ENCODE measurements around the gene CLCNKA.
"Not testable (repeated sequence)": the region's sequence is repeated elsewhere in the genome, so short reads cannot be mapped to it uniquely, and the experiment has no call there.

CLCNKA gene

GRCh38 chr1:15998929-15999328, 22.9 kb upstream of the CLCNKA start:
- no peak for DNase-seq

DNA sequence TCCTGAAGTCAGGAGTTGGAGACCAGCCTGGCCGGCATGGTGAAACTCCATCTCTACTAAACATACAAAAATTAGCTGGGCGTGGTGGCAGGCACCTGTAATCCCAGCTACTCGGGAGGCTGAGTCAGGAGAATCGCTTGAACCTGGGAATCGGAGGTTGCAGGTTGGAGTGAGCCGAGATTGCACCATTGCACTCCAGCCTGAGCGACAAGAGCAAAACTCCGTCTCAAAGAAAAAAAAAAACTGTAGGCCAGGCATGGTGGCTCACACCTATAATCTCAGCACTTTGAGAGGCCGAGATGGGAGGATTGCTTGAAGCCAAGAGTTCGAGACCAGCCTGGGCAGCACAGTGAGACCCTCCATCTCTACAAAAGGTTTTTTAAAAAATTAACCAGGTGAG, 20.6 kb upstream of the CLCNKA start:
- DNase-seq: not testable (repeated sequence)

DNA sequence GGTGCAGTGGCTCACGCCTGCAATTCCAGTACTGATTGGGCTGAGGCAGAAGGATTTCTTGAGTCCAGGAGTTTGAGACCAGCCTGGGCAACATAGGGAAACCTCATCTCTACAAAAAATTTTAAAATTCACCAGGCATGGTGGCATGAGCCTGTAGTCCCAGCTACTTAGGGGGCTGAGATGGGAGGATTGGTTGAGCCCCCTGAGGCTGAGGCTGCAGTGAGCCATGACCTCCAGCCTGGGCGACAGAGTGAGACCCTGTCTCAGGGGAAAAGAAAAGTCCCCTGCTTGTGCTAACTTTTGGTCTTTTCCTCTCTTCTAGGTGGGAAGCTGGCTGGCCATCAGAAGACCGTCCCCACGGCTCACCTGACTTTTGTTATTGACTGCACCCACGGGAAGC, 16.2 kb upstream of the CLCNKA start:
- no peak for DNase-seq

- DNase-seq: no peak
These were observed 15.8 kb upstream of the CLCNKA start for GRCh38 chr1:16006010-16006409.

DNA sequence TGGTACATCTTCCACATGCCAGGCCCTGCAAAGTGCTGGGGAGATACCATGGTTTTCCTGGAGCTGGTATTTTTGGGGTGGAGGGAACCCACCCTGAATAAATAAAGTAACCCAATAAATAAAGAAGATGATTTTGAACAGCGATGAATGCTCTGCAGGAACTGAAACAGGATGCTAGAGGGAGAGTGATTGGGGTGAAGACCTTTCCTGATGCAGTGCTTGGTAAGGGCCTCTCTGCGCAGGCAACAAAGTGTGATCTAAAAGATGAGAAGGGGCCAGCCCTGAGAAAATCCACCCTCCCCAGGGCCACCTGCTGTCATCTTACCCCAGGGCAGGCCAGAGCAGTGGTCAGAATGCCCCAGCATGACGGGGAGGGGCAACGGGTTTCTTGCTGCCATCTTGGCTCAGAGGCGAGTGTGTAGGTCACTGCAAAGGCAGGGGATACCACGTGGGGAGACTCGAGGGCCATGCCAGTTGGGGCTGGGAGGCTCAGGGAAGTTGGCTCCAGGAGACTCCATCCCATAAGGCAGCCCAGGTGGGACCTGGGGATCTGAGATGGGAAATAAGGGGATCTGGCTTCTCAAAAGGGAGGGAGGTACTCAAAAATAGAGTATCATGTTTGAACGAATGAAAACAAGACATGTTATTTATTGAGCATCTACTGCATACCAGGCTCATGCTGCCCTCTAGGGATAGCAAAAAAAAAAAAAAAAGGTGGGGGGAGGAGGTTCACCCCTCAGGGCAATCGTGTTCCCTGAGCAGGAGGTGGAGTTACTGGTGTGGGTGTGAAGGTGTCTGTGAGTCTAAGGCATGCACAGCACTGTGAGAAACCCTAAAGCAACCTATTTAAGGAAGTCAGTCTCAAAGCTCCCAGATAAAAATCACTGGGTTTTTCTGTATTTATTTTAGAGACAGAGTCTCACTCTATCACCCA, 15.0 kb upstream of the CLCNKA start:
- no peak for DNase-seq

DNA sequence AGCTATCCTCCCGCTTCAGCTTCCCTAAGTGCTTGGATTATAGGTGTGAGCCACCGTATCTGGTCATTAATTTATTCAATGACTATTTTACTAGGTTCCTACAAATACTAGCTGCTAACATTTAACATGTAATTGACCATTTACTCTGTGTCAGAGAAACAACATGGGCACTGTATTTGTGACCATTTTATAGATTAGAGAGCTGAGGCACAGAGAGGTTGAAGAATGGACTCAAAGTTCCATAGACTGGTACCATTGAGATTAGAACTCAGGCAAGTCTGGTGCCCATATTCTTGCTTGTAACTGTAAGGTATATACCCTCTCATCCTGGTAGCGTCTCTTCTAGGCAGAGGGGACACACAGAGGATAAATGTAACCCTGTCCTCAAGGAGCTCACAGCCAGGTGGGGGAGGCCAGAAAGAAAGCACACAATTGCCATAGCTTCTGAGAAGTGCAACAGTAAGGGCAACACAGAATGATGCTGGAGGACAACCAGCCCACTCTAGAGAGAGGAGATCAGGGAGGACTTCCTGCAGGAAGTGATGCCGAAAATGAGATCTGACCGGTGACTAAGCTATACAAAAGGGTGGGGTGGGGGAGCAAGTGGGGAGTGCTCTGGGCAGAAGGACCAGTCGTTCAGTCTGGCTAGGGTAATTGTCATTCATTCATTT, 14.0 kb upstream of the CLCNKA start:
- no peak for DNase-seq

DNA sequence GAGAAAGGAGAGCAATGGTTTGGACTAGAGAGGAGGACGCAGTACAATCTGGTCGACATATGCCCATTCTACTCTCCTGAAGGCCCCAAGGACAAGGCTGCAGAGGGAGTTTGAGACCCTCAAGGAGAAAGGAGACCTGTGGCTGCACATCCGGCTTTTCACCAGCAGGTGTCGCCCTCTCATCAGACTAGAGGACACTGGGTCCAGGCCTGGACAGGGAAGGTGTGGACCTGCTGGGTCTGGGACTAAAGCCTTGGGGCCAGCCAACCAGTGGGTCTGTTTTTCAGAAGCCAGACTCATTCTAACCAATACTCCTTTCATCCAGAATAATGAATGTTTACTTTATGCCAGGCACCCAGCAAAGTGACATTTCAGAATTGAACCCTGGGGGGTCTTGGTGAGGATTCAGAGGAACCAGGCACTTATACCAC, 12.8 kb upstream of the CLCNKA start:
- peak; percentile 61 for DNase-seq

DNA sequence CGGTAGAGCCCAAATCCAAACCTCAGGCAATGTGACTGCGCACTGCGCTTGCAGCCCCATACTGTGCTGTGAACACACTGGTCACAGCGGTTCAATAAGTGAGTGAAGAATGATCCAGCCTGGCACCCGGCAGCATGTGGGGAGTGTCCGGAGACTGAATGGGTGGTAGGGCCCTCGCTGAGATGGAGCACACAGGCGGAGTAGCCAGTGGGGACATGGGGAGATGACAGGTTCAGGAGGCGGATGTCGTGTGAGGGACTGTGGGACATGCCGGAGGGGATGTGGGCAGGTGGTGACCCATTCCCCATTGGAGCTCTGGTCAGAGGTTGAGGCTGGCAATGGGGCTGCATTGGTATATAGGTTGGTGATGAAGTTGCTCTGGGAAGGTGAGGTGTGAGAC, 12.2 kb upstream of the CLCNKA start:
- DNase-seq: no peak

- no peak for DNase-seq
These were observed 11.0 kb upstream of the CLCNKA start for GRCh38 chr1:16010837-16011236.

DNA sequence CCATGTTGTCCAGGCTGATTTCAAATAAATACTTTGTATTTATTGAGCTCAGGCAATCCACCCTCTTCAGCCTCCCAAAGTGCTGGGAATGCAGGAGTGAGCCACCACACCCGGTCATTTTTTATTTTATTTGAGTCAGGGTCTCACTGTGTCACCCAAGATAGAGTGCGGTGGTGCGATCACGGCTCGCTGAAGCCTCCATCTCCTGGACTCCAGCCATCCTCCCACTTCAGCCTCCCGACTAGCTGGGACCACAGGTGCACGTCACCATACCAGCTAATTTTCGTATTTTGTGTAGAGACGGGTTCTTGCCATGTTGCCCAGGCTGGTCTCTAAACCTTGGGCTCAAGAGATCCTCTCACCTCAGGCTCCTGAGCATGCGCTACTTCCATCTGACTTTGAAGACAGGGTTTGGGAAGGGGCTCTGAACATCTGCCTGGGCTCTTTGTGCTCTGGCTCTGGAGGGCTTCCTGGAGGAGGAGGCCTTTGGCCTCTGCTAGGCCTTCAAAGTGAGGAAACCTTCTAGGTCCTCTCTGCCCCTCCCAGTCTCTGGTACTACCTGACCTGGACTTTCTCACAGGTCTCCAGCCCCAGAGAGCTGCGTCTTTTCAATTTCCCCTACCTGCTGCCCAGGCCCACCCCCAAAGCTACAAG, 9.8 kb upstream of the CLCNKA start:
- DNase-seq: no peak

DNA sequence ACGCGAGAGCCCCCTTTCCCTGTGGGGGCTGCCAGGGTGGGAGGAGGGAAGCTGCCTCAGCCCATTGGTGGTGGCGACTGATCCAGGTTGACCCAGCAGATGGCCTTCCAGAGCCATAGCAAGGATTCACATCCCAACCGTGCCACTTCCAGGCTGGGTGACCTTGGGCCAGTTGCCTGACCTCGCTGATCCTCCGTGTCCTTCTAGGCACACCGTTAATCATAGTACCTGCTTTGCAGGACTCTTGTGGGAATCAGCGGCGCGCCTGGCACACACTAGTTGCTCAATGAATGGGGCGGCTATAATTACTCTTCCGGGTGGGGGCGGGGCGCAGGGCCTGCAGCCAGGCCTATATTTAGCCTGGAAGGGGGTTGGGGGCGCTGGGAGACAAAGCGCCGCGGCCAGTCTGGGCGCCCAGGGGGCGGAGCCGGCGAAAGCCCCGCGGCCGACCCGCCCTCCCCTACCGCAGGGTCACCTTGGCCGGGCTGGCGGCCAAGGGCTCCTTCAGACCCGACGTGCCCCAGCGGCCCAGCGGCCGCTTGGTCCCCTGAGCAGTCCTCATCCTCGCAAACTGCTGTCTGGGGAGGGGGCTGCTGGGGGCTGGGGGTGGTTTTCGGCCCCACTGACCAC, 9.1 kb upstream of the CLCNKA start:
- no peak for DNase-seq

GRCh38 chr1:16013220-16013907, 8.5 kb upstream of the CLCNKA start:
- peak; percentile 25 for DNase-seq

GRCh38 chr1:16013908-16014258, 8.0 kb upstream of the CLCNKA start:
- no peak for DNase-seq

DNA sequence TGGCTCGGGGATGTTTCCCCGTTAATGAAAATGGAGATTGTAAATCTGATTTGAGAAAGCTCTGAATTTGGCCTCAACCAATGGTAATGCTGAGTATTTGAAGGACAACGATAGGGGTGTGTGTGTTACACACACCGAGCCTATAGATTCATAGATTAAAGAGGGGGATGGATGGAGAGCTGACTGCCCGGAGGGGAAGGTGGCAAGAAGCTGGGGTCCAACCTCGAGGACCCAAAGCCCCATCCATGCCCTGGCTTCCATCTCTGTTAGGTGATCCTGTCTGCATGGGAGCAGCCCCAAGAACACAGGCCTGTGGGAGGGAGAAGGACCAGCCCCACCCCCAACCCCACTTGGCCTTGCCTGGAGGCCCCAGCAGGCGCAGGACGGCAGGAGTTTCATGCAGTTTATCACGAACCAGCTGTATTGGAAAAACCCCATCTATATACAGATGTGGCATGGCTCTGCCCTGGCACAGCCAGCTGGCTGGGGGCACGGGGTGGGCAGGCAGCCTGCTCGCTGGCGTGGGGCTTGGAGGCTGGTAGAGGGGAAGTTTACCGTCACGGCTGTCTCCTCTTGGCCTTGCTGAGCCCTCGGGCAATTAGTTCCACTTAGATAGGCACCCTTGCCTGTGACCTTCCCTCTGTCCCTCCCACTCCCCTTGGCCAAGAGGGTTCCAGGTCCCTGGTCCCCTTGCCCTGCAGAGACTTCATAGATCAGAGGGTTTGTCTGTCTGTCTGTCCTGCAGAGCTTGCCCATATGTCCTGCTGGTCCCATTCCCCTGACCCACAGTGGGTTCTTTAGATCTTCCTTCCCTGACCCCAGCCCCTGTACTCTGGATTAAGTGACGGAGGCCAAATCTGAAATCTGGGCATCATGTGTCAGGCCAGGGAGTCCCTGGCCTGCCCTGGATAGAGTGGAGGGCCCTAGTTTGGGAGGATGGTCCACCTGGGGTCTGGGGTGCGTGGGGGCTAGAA, 7.0 kb upstream of the CLCNKA start:
- DNase-seq: no peak

- DNase-seq: no peak
These were observed 6.3 kb upstream of the CLCNKA start for GRCh38 chr1:16015491-16015890.

DNA sequence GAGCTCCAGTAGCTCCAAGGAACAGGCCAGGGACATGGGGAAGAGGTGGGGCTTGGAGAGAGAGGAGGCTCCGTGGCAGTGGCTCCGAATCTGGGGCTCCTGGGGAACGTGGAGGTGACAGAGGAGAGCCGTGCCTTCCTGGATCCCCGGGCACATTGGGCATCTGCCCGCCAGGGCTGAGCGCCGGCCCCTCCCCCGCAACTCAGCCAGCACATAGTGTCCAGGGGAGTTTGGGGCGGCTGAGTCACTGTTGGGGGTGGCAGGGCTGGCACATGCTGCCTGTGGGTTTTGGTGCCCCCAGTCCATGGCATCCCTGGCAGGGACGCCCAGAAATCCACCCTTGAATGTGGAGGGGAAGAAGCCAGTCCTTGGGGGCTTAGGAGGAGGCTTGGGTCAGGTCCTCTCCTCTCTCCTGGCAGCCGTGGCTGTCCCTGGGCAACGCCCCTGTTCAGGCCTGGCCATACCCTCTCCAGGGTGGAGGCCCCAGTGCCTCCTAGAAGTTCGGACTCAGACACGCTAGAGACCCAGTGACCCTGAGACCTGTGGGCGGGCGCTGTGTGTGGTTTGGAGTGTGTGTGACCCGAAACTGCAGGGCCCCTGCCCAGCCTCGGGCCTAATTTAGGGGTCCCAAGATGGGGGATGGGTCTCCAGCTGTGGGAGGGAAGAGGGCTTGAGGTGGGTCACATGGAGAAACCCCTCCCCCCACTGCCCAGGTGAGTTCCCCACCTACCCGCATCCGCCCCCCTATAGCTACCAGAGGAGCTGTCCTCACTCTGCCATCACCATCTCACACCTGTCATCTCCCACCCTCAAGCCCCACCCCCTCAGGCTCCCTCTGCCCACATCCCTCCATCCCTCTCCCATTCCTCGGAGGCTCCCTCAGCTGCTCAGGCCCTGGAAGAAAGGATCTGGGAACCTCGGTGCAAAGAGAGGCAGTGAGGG, 5.6 kb upstream of the CLCNKA start:
- DNase-seq: no peak

DNA sequence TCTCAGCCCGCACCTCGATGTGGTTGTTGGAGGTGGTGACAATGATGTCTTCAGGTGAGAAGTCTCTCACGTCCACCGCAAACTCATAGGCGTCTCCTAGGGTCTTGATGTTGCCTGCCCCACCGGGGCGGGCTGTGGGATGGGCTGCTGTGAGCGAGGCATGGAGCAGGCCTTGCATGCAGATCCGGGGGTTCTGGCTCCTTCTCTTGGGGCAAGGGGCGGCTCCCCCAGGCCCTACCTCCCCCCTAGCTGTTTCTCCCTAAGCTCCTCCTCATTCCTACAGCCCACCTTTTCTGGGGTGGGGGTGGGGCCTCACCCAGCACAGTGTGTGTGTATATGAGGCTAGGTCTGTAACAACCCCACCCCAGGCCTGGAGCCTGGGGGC, 4.8 kb upstream of the CLCNKA start:
- no peak for DNase-seq

DNA sequence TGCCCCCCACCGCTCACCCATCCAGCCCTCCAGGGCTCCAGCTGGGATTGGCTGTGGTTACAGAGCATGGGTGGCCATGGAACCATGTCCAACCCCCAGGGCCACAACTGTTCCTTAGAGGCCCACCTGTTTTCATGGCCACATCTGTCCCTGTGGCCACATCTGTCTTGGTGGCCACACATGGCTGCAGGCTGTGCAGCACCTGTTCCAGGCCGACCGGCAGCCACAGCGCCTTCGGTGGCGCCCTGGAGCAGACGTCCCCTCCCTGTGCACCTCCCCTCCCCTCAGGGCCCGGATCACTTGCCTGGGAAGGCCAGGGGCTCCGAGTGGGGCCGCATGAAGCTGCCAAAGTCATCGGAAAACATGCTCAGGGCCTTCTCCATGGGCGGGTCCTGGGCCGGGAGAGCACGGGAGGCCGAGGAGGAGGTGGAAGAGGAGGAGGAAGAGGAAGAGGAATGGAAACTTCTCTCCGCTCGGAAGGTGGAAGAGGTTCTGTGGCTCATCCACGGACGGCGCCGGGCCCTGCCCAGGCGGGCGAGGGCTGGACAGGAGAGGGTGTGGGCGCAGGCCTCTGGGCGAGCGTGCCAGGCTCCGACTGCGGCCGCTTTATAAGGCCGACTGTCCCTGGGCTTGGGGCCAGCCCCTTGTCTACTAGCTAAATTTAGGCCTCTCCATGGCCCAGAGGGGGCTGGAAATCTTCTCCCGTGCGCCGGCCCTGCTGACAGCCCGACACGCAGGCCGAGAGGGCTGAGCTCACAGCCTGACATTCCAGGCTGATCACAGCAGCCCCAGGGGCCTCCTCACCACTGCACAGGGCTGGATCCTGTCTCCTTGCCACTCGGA, 4.2 kb upstream of the CLCNKA start, which contains the start of gene HSPB7:
TSS of gene HSPB7 (minus strand) at position 583 of the 843 bp plus-strand sequence. CDS start at position 503, 80 bp downstream.
- DNase-seq: no peak

DNA sequence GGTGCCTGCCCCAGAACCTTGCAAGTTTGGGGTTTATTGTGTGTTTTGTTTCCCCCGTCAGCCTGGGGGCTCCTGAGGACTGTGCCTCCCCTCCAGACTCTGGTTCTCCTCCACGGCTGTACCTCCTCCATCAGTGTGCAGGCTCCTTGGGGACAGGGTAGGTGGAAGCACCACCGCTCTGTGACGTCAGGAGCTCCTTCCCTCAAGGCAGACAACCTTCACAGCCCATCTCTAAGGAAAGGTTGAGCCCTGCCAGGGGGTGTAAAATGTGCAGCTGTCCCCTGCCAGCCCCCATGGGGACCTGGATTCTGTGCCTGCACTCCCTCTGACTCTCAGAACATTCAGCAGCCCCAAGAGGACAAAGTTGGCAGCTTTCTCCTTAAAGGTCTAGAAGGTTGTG, 3.5 kb upstream of the CLCNKA start:
- DNase-seq: no peak

Measured in CD4-positive, alpha-beta T cell treated with Interleukin-4 for 4 hours (primary cell).